Keratinocyte (primary cell): ENCODE results near the gene ARL4C. TPM values are rescaled to one million over a fixed set of nuclear protein-coding genes. Genes with fewer than 3 reads are reported as not detected.

Experiments used
- DNase-seq: peaks from one replicate; pipeline ENCODE4 v3.0.0-alpha.2; 2011; ENCODE audit warnings: low read depth, missing footprints, low spot score
- FAIRE-seq: peaks from 2 replicates; lab custom pipeline; 2011; peaks lifted over from hg19 to GRCh38; lab: Jason Lieb, UNC
- H2AFZ ChIP-seq: 2 replicates; pipeline ENCODE4 v1.6.0; 2012; ENCODE audit warnings: low read length, control low read depth, inconsistent platforms; ENCODE audit not compliant: control insufficient read depth
- H3K27ac ChIP-seq: 2 replicates; pipeline ENCODE4 v1.5.1; 2011; ENCODE audit warnings: low read length; ENCODE audit not compliant: control insufficient read depth, insufficient read depth
- H3K27me3 ChIP-seq: 3 replicates; pipeline ENCODE4 v1.6.0; 2011; ENCODE audit warnings: low read length; ENCODE audit not compliant: control insufficient read depth, insufficient read depth; ENCODE audit errors: extremely low read depth
- H3K36me3 ChIP-seq, 2 experiments: 2 replicates in 1 of 2; 3 replicates in 1 of 2; pipeline ENCODE4 v1.5.1; 2011; ENCODE audit warnings: low read length in 2 of 2, mild to moderate bottlenecking in 1 of 2; ENCODE audit not compliant: control insufficient read depth in 2 of 2, insufficient read depth in 2 of 2; ENCODE audit errors: extremely low read depth in 1 of 2
- H3K4me1 ChIP-seq: 3 replicates; pipeline ENCODE4 v1.5.1; 2011; ENCODE audit warnings: low read length; ENCODE audit not compliant: control insufficient read depth, insufficient read depth; ENCODE audit errors: extremely low read depth
- H3K4me2 ChIP-seq: 3 replicates; pipeline ENCODE4 v1.6.0; 2011; ENCODE audit warnings: low read depth, low read length; ENCODE audit not compliant: control insufficient read depth, insufficient read depth; ENCODE audit errors: extremely low read depth
- H3K4me3 ChIP-seq, 3 experiments: fragments of 200-600 bp in 1 of 3; sonication (generic) in 1 of 3; 2 replicates in 2 of 3; 3 replicates in 1 of 3; pipeline ENCODE4 v1.5.1; 2011 to 2016; ENCODE audit warnings: low read length in 3 of 3, mild to moderate bottlenecking in 3 of 3, control low read depth in 2 of 3, inconsistent platforms in 1 of 3, low read depth in 1 of 3, mixed read lengths in 1 of 3, mixed run types in 1 of 3, moderate library complexity in 1 of 3; ENCODE audit not compliant: control insufficient read depth in 2 of 3, insufficient read depth in 2 of 3; ENCODE audit errors: extremely low read depth in 1 of 3
- H3K79me2 ChIP-seq: 2 replicates; pipeline ENCODE4 v1.6.0; 2012; ENCODE audit warnings: low read length; ENCODE audit not compliant: control insufficient read depth, insufficient read depth
- H3K9ac ChIP-seq: 3 replicates; pipeline ENCODE4 v1.6.0; 2011; ENCODE audit warnings: low read length; ENCODE audit not compliant: control insufficient read depth, insufficient read depth; ENCODE audit errors: extremely low read depth
- H3K9me1 ChIP-seq: 3 replicates; pipeline ENCODE4 v1.6.0; 2011; ENCODE audit warnings: low read length; ENCODE audit not compliant: control insufficient read depth, insufficient read depth; ENCODE audit errors: extremely low read depth
- H3K9me3 ChIP-seq: 2 replicates; pipeline ENCODE4 v1.5.1; 2012; ENCODE audit warnings: low read depth, low read length; ENCODE audit not compliant: control insufficient read depth
- H4K20me1 ChIP-seq: 3 replicates; pipeline ENCODE4 v1.6.0; 2011; ENCODE audit warnings: low read length; ENCODE audit not compliant: control insufficient read depth, insufficient read depth; ENCODE audit errors: extremely low read depth
- CTCF ChIP-seq, 3 experiments: IDR thresholded peaks in 1 of 3; conservative IDR thresholded peaks in 1 of 3; optimal IDR thresholded peaks in 1 of 3; 2 replicates in 2 of 3; 3 replicates in 1 of 3; pipeline versions ENCODE3 to v1.5.1; 2011; ENCODE audit warnings: low read length in 3 of 3, mild to moderate bottlenecking in 3 of 3, moderate library complexity in 2 of 3, control low read depth in 1 of 3, inconsistent platforms in 1 of 3; ENCODE audit not compliant: insufficient read depth in 2 of 3; ENCODE audit errors: extremely low read depth in 1 of 3
- EZH2 ChIP-seq: IDR thresholded peaks from one replicate; pipeline ENCODE4 v1.6.1; 2012; ENCODE audit warnings: inconsistent platforms, mild to moderate bottlenecking, low read length, moderate library complexity
- dilution Hi-C: fragments of 300-500 bp; cut with MboI; formaldehyde crosslinking; loops from one replicate; pipeline ENCODE4 v1.7.0; 2020; ENCODE audit warnings: low sequenced_read_pairs; ENCODE audit not compliant: extremely low pct_ligation_motif_present
- polyA plus RNA-seq, 5 experiments: library from polyadenylated mRNA; depleted of rRNA in 3 of 5; stranded (reverse) in 3 of 5; stranded (forward) in 1 of 5; unstranded in 1 of 5; fragments of >200 nt; gene quantifications; 1 replicate in 1 of 5; 2 replicates in 3 of 5; 3 replicates in 1 of 5; pipeline versions ENCODE4 v1.2.1 to v1.2.3, GENCODE V29; 2011 to 2012; ENCODE audit warnings: missing spikeins in 2 of 5, low read depth in 1 of 5, low replicate concordance in 1 of 5

ARL4C gene
- polyA plus RNA-seq, 1 donor (not counting 4 experiments of a cell fraction or from before 2014, with no cell fraction given) = 79.5 TPM

GRCh38 chr2:234517971-234518370 is 21.1 kb upstream of the ARL4C start:
- H3K4me3 ChIP-seq = no peak overlapping the region
- DNase-seq = no peak
- no peaks in the 10 kb centered on the region for H3K9me3 ChIP-seq
- no peak overlapping the region for H2AFZ ChIP-seq
- no peak for FAIRE-seq
- no peak overlapping the region for H3K4me2 ChIP-seq
- H3K9ac ChIP-seq = no peak overlapping the region
- dilution Hi-C loops = loop anchor here (25.0 kb wide), 1 partner anchor 556 kb away; no protein-coding TSS in a partner anchor
- no peaks in the 10 kb centered on the region for H3K9me1 ChIP-seq
- H3K27ac ChIP-seq = no peak overlapping the region
- TF ChIP-seq EZH2 (no peak), CTCF (optimal IDR thresholded peaks at IDR 0.05 in 1 of 3, IDR thresholded peaks at IDR 0.05 in 1 of 3, conservative IDR thresholded peaks at IDR 0.05 in 1 of 3; ENCODE audit: extremely low read depth in 1 of 3, insufficient read depth in 2 of 3, low read length in 3 of 3) (no peak)
- no peaks in the 10 kb centered on the region for H3K36me3 ChIP-seq
- H3K79me2 ChIP-seq = no peaks in the 10 kb centered on the region
- H3K27me3 ChIP-seq = no peaks in the 10 kb centered on the region
- H4K20me1 ChIP-seq = no peaks in the 10 kb centered on the region
- no peaks in the 10 kb centered on the region for H3K4me1 ChIP-seq

GRCh38 chr2:234514873-234515638 is 18.2 kb upstream of the ARL4C start:
- no peak for FAIRE-seq
- Histone ChIP-seq H3K4me1 (no peaks in the 10 kb centered on the region), H3K4me2 (no peak overlapping the region), H3K27me3 (no peaks in the 10 kb centered on the region), H3K4me3 (no peak overlapping the region), H3K9me3 (no peaks in the 10 kb centered on the region), H3K36me3 (no peaks in the 10 kb centered on the region), H3K9ac (no peak overlapping the region), H4K20me1 (no peaks in the 10 kb centered on the region), H2AFZ (no peak overlapping the region), H3K79me2 (no peaks in the 10 kb centered on the region), H3K27ac (no peak overlapping the region), H3K9me1 (no peaks in the 10 kb centered on the region)
- DNase-seq = no peak
- TF ChIP-seq CTCF (optimal IDR thresholded peaks at IDR 0.05 in 1 of 3, IDR thresholded peaks at IDR 0.05 in 1 of 3, conservative IDR thresholded peaks at IDR 0.05 in 1 of 3; ENCODE audit: extremely low read depth in 1 of 3, insufficient read depth in 2 of 3, low read length in 3 of 3) = no peak
- no peak for TF ChIP-seq EZH2
- dilution Hi-C loops = loop anchor here (25.0 kb wide), 1 partner anchor 553 kb away; no protein-coding TSS in a partner anchor
